Subcutaneous abdominal adipose tissue (tissue), 5 donors: Measurements from ENCODE around the gene ZNF408.
"Not testable (repeated sequence)": the region's sequence is repeated elsewhere in the genome, so short reads cannot be mapped to it uniquely, and the experiment has no call there.

ENCODE experiments used
- H3K27ac ChIP-seq: one replicate; pipeline ENCODE4 v1.7.0; 2013; ENCODE audit warnings: low read depth, mild to moderate bottlenecking, inconsistent platforms, low read length, moderate library complexity
- H3K27me3 ChIP-seq, 5 donors: one replicate each; pipeline ENCODE4 v1.7.0; 2013; ENCODE audit warnings: low read length in 5 of 5, inconsistent platforms in 1 of 5; ENCODE audit not compliant: control insufficient read depth in 5 of 5, insufficient read depth in 4 of 5
- H3K36me3 ChIP-seq, 5 donors: one replicate each; pipeline ENCODE4 v1.7.0; 2013; ENCODE audit warnings: low read length in 5 of 5; ENCODE audit not compliant: control insufficient read depth in 5 of 5, insufficient read depth in 5 of 5
- H3K4me1 ChIP-seq, 5 donors: one replicate each; pipeline ENCODE4 v1.7.0; 2013; ENCODE audit warnings: low read length in 5 of 5, mild to moderate bottlenecking in 3 of 5, moderate library complexity in 1 of 5; ENCODE audit not compliant: control insufficient read depth in 5 of 5, insufficient read depth in 5 of 5
- H3K4me3 ChIP-seq, 5 donors: one replicate each; pipeline ENCODE4 v1.7.0; 2013; ENCODE audit warnings: low read length in 5 of 5, low read depth in 1 of 5
- H3K9ac ChIP-seq, 5 donors: one replicate each; pipeline ENCODE4 v1.7.0; 2013; ENCODE audit warnings: low read length in 5 of 5, mild to moderate bottlenecking in 4 of 5, moderate library complexity in 3 of 5
- H3K9me3 ChIP-seq, 5 donors: one replicate each; pipeline ENCODE4 v1.7.0; 2013; ENCODE audit warnings: low read length in 5 of 5; ENCODE audit not compliant: control insufficient read depth in 5 of 5
- donor health status: healthy.
- donor health status: healthy.
- donor health status: healthy.
- donor health status: healthy.
- donor health status: healthy.

The ZNF408 gene

DNA sequence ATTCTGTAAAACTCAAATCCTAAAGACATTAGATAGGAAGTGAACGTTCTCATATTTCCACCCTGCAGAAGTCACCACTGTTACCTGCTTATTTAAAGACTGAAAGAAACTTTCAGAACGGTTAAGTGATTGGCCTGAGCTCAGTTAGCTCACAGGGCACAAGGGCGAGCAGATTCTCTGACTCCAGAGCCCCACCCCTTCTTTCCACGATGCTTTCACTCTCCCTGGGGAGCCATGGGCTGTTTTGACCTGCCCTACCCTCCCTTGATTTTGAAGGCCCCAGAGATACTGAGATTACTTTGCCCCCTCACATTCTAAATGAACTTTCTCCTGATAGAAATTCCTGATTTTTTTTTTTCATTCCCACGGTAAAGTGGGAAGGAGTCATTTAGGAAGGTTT is 34.3 kb upstream of the ZNF408 start:
- Histone ChIP-seq H3K4me3 (no peak overlapping the region), H3K9ac (no peak overlapping the region), H3K4me1 (peaks cover 8 to 35% (median 19%) of the 10 kb centered on the region in 5 donors), H3K27me3 (no peaks in the 10 kb centered on the region), H3K36me3 (peaks cover 20 to 85% (median 76%) of the 10 kb centered on the region in 5 donors), H3K9me3 (no peaks in the 10 kb centered on the region), H3K27ac (peak overlapping the region; percentile 82)

DNA sequence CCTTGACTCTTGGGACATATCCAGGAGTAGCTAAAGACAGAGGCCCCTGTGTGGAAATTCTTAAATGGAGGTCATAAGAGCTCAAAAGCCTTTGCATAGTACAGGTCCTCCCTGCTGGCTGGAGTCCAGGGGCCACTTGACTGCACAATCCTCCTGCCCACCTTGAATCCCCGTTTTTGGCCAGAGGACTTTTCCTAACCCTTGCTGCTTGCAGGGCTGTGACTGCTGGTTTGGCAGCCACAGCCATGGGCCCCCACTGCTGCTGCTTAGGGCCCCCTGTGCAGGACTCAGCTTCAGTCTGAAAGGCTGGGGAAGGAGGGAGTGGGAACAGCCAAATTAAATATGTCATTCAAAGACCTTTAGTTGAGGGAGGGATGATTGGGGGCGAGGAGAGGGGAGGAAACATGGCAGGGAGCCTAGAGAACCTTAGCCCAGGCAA is 33.8 kb upstream of the ZNF408 start:
- Histone ChIP-seq H3K9ac (peak overlapping the region in 2 of 5 donors; percentile 26 to 27), H3K4me3 (no peak overlapping the region), H3K9me3 (no peaks in the 10 kb centered on the region), H3K36me3 (peaks cover 16 to 85% (median 80%) of the 10 kb centered on the region in 5 donors), H3K4me1 (peaks cover 8 to 35% (median 19%) of the 10 kb centered on the region in 5 donors), H3K27ac (peak overlapping the region; percentile 82), H3K27me3 (no peaks in the 10 kb centered on the region)

DNA sequence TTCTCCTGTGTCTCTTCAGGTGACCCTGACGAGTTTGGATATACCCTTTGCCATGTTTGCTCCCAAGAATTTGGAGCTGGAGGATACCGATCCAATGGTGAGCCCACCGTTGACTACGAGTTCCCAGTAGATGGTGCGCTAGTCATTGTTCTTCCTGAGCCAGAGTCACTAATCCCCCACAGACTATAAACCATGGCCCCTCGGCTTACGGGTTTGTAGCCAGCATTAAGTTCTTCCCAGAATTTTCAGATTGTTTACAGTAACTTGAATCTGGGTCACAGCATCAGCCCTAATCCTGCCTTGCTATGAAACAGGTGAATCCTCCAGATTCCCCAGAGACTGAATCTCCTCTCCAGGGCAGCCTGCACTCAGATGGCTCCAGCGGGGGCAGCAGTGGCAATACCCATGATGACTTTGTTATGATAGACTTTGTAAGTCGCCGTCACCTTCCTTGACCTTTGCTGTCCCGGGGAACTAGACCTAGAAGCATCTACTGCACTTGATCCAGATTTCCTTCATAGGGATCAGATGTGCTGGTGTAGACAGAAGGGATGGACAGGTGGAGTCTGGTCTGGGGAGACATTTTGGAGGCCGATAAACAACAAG is 32.2 kb upstream of the ZNF408 start:
- Histone ChIP-seq H3K4me3 (no peak overlapping the region), H3K27me3 (no peaks in the 10 kb centered on the region), H3K9me3 (no peaks in the 10 kb centered on the region), H3K9ac (no peak overlapping the region), H3K36me3 (peaks cover 11 to 88% (median 83%) of the 10 kb centered on the region in 5 donors), H3K27ac (no peak overlapping the region), H3K4me1 (peaks cover 8 to 35% (median 20%) of the 10 kb centered on the region in 5 donors)

DNA sequence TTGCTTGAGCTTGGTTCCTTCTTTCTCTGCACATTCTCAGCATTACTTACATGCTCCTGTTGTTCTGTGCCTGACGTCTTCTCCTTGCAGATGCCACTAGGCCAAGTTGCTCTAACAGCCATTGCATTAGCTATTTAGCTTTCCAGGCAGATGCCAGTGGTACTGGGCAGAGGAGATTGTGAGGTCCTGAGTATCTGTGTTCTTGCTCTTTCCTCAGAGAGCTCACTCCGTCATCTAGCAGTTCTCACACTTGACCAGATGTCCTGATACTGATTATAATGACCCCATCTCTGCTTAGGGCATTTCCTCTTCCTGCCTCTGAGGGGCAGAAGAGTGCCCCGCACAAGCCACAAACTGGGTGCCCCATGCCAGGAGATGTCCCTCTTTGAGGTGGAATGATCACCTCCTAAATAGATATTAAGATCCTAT is 31.1 kb upstream of the ZNF408 start:
- H3K9ac ChIP-seq, result no peak overlapping the region
- H3K27ac ChIP-seq, result no peak overlapping the region
- no peak overlapping the region for H3K4me3 ChIP-seq
- no peaks in the 10 kb centered on the region for H3K27me3 ChIP-seq
- no peaks in the 10 kb centered on the region for H3K9me3 ChIP-seq
- peaks cover 8 to 47% (median 31%) of the 10 kb centered on the region in 5 donors for H3K4me1 ChIP-seq
- H3K36me3 ChIP-seq, result peaks cover 11 to 85% (median 77%) of the 10 kb centered on the region in 5 donors

DNA sequence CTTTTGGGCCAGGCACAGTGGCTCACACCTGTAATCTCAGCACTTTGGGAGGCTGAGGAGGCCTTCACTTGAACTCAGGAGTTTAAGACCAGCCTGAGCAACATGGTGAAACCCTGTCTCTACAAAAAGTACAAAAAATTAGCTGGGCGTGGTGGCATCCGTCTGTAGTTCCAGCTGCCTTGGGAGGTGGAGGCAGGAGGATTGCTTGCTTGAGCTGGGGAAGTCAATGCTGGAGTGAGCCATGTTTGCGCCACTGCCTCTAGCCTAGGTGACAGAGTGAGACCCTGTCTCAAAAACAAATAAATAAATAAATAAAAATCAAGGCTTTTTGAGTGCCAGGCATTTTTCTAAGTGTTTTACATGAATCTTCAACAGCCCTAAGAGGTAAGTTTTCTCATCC is 30.3 kb upstream of the ZNF408 start:
- not testable (repeated sequence) for H3K9me3 ChIP-seq, H3K27me3 ChIP-seq, H3K9ac ChIP-seq, H3K4me3 ChIP-seq, H3K27ac ChIP-seq
- Histone ChIP-seq H3K4me1 (peaks cover 8 to 55% (median 39%) of the 10 kb centered on the region in 5 donors), H3K36me3 (peaks cover 11 to 78% (median 69%) of the 10 kb centered on the region in 5 donors)

DNA sequence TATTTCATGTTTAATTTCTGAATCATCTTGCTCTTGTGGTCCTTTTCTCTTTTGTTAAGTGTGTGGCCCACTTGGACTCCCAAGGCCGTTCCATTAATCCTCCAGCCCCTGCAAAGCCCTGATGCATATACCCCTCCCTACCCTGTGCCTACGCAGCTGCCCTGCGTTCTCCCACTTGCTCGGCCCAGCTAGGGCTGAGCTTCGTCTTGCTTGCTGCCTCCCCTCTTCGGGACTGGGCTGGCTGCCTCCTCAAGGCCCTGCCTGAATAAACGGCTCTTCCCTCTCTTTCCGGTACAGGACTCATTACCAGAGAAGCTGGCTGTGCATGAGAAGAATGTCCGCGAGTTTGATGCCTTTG is 28.9 kb upstream of the ZNF408 start:
- Histone ChIP-seq H3K4me1 (peaks cover 6 to 58% (median 41%) of the 10 kb centered on the region in 5 donors), H3K4me3 (no peak overlapping the region), H3K9ac (no peak overlapping the region), H3K36me3 (peaks cover 11 to 77% (median 68%) of the 10 kb centered on the region in 5 donors), H3K27me3 (no peaks in the 10 kb centered on the region), H3K9me3 (no peaks in the 10 kb centered on the region), H3K27ac (no peak overlapping the region)

DNA sequence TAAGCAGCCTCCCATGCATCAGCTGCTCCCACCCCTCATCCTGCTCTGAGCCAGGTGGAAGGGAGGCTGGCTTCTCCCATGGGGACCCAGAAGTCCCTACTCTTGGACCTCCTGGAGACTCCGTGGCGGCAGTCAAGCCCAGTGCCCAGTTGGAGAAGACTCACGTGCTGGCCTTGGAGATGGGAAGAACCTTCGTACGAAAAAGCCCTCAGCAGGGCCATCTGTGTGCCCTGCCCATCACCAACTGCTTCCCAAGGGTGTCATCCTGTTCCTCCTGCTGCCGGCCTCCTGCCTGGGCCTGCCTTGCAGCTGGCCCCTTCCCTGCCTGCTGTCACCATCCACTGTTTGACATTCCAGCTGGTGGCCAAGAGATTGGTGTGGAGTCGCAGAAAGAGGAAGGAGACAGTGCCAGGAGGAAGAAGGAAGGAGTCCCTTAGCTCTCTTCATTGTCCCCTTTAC is 28.4 kb upstream of the ZNF408 start:
- peaks cover 3 to 58% (median 41%) of the 10 kb centered on the region in 5 donors for H3K4me1 ChIP-seq
- H3K27ac ChIP-seq, result no peak overlapping the region
- H3K36me3 ChIP-seq, result peaks cover 11 to 76% (median 65%) of the 10 kb centered on the region in 5 donors

DNA sequence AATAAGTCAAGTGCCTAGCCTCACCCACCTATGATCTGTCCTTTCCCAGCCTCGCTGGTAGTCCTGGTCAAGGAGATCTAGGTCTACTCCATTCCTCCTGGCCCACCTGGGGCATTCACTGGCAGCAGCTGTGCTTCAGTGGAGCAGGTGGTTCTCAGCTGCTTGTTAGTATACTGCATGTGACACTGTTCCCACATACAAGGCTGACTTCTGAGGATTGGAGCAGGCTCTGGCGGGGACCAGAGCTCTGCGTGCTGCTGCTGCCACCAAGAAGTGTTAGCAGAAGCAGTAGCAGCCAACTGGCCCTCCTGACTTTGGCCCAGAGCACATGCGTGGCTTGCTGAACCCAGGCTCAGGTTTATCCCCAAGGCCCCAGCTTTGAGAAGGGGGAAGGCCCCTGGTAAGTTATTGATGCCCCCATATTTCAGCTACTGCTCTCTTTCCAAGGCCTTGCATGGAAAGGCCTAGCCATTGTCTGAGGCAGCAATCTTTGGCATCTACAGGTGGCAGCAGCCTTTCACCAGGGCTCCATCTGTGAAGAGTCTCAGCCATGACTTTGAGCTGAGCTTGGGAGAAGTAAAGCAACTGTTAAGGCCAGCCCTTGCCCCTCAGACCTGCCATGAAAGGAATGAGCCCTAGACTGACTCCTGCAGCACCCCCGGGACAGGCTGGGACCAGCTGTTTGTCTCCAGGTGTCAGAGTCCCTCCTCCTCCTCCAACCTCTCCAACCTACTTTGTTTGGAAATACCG is 26.9 kb upstream of the ZNF408 start:
- Histone ChIP-seq H3K9ac (peak overlapping the region in 1 of 5 donors; percentile 32), H3K4me3 (no peak overlapping the region), H3K27ac (peak overlapping the region; percentile 82), H3K4me1 (peaks cover 3 to 63% (median 39%) of the 10 kb centered on the region in 5 donors), H3K27me3 (no peaks in the 10 kb centered on the region), H3K9me3 (no peaks in the 10 kb centered on the region), H3K36me3 (peaks cover 9 to 73% (median 62%) of the 10 kb centered on the region in 5 donors)

More for the DNA sequence above, 28.4 kb upstream of the ZNF408 start:
- H3K9me3 ChIP-seq, result no peaks in the 10 kb centered on the region
- no peaks in the 10 kb centered on the region for H3K27me3 ChIP-seq
- no peak overlapping the region for H3K9ac ChIP-seq
- H3K4me3 ChIP-seq, result no peak overlapping the region

DNA sequence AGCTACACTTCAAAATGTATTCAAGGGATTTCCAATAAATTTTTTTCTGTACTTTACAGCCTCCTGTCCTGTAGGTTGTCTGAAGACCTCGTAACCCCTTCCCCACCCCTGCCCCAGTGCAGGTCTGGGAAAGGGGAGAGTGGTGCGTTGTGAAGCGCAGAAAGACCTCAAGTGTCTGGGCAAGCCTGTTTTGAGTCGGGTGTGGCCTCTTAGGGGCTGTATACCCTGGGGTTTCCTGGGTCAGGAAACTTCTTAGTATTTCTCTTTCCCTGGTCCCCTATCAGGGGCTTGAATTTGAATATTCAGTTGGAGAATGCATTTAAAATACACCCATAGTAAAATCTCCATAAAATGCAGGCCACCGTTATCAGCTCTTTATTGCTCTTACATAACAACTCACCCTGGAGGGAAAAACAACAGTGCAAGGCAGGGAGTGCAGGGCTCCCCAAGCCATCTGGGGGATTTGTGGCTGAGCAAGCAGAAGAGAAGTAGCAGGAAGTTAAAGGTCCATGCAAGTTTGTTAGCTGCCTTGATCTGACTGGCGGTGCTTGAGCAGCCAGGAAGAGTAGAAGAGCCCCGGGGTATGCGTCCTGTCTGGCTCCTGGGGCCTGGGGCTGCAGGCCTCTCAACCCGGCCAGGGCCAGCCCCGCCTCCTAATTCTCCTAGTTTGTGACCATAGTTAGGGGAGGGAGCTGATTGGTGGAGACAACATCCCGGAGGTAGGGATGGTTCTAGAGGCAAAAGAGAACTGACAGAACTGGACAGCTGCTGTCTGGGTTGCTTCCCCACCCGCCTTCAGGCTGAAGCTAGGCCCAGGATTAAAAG is 26.2 kb upstream of the ZNF408 start:
- Histone ChIP-seq H3K4me3 (peak overlapping the region in 1 of 5 donors; percentile 13), H3K27me3 (no peaks in the 10 kb centered on the region), H3K4me1 (peaks cover 3 to 62% (median 39%) of the 10 kb centered on the region in 5 donors), H3K27ac (peak overlapping the region; percentile 82), H3K9me3 (no peaks in the 10 kb centered on the region), H3K36me3 (peaks cover 1 to 73% (median 62%) of the 10 kb centered on the region in 5 donors), H3K9ac (peak overlapping the region in 4 of 5 donors; percentile 34 to 66 (median 56))
